GM19238 (cell line): ENCODE measurements around the gene EPN2.

ENCODE experiments used
- DNase-seq: peaks from one replicate; pipeline ENCODE4 v3.0.0; 2011; ENCODE audit warnings: low spot score; ENCODE audit not compliant: insufficient read length

EPN2 gene

GRCh38 chr17:19239544-19239943 is 2.4 kb downstream of the EPN2 start:
- DNase-seq, result no peak

GRCh38 chr17:19242323-19242722 is 5.2 kb downstream of the EPN2 start:
- no peak for DNase-seq

GRCh38 chr17:19242926-19243325 is 5.8 kb downstream of the EPN2 start:
- no peak for DNase-seq

- DNase-seq, result no peak
Measured at GRCh38 chr17:19243838-19244237, 6.7 kb downstream of the EPN2 start.

- no peak for DNase-seq
Measured at GRCh38 chr17:19244357-19244756, 7.2 kb downstream of the EPN2 start.

GRCh38 chr17:19244781-19245180 is 7.6 kb downstream of the EPN2 start:
- DNase-seq, result no peak

- no peak for DNase-seq
Measured at GRCh38 chr17:19247473-19247872, 10.3 kb downstream of the EPN2 start.

- no peak for DNase-seq
Measured at GRCh38 chr17:19248151-19248927, 11.2 kb downstream of the EPN2 start.

GRCh38 chr17:19248928-19249574 is 11.9 kb downstream of the EPN2 start:
- DNase-seq, result no peak

- no peak for DNase-seq
Measured at GRCh38 chr17:19249681-19250080, 12.5 kb downstream of the EPN2 start.

- DNase-seq, result no peak
Measured at GRCh38 chr17:19250421-19251173, 13.4 kb downstream of the EPN2 start.

GRCh38 chr17:19253112-19253511 is 15.9 kb downstream of the EPN2 start:
- DNase-seq, result no peak

- DNase-seq, result no peak
Measured at GRCh38 chr17:19254651-19255050, 17.5 kb downstream of the EPN2 start.

GRCh38 chr17:19255279-19255678 is 18.1 kb downstream of the EPN2 start:
- DNase-seq, result no peak

- DNase-seq, result no peak
Measured at GRCh38 chr17:19258371-19258770, 21.2 kb downstream of the EPN2 start.

GRCh38 chr17:19260958-19261357 is 23.8 kb downstream of the EPN2 start:
- no peak for DNase-seq

- no peak for DNase-seq
Measured at GRCh38 chr17:19261426-19261825, 24.3 kb downstream of the EPN2 start.

GRCh38 chr17:19262650-19263631 is 25.8 kb downstream of the EPN2 start:
- no peak for DNase-seq

GRCh38 chr17:19263641-19264051 is 26.5 kb downstream of the EPN2 start:
- DNase-seq, result no peak

- no peak for DNase-seq
Measured at GRCh38 chr17:19264268-19264667, 27.1 kb downstream of the EPN2 start.

GRCh38 chr17:19264681-19265080 is 27.5 kb downstream of the EPN2 start:
- DNase-seq, result no peak
